ENCODE data around the gene WDR26.
"Not testable (repeated sequence)": the region's sequence is repeated elsewhere in the genome, so short reads cannot be mapped to it uniquely, and the experiment has no call there.

WDR26 gene

GRCh38 chr1:224427346-224427745 is 7.3 kb downstream of the WDR26 start:
- no peak for TF ChIP-seq CTCF (IDR thresholded peaks at IDR 0.05)
- H3K27ac ChIP-seq = no peak overlapping the region

DNA sequence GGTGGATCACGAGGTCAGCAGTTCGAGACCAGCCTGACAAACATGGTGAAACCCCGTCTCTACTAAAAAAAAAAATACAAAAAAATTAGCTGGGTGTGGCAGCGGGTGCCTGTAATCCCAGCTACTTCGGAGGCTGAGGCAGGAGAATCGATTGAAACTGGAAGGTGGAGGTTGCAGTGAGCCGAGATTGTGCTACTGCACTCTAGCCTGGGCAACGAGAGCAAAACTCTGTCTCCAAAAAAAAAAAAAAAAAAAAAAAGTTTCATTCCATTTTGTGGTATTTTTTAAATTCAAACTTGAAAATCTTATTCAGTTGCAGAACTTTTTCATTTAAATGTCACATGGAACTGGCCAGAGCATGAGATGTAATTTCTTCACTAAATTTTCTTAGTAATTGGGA is 7.7 kb downstream of the WDR26 start:
- H3K27ac ChIP-seq = not testable (repeated sequence)

DNA sequence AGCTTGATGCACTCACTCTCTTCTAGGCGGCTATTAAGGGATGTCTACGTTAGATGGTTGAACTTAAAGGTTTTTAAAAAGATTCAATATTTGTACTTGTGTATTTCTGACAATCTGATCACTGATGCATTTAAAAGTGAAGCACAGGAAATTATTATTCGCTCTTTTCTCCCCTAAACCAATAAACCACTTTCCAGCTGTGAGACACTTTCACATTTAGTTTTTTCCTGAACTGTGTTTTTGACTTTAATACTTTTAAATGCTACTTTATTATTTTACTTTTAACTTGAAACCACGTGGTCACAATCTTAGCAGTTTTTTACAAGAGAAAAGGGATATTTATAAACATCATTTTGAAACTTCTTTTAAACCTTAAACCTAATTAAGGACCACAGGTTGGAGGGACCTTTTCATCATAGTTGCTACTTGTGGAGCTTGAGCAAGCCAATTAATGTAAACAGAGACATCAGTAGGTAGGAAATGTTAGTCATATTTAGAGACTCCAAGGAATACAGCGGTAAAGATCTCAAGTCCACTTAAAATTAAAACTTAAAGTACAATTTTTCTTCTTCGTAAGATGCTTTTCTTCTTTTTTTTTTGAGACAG is 9.2 kb downstream of the WDR26 start:
- TF ChIP-seq CTCF (IDR thresholded peaks at IDR 0.05) (no peak), ZFX (IDR thresholded peaks at IDR 0.05; ENCODE audit: borderline replicate concordance) (no peak)
- no peak overlapping the region for H3K27ac ChIP-seq

GRCh38 chr1:224420106-224420505 is 14.5 kb downstream of the WDR26 start:
- TF ChIP-seq CTCF (IDR thresholded peaks at IDR 0.05) = no peak
- no peak for TF ChIP-seq ZFX (IDR thresholded peaks at IDR 0.05; ENCODE audit: borderline replicate concordance)
- H3K27ac ChIP-seq = no peak overlapping the region

DNA sequence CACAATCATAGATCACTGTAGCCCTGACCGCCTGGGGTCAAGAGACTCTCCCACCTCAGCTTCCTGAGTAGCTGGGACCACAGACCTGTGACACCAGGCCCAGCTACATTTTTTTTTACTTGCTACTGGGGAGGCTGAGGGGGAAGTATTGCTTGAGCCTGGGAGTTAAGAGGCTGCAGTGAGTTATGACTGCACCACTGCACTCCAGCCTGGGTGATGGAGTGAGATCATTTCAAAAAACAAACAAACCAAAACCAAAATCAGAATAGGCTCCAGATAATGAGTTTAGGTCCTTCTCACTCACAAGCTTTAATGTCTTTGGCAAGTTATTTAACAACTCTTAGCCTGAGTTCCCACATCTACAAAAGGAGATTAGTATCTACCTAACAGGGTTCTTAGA is 22.8 kb downstream of the WDR26 start:
- H3K27ac ChIP-seq = no peak overlapping the region
- no peak for TF ChIP-seq ZFX (IDR thresholded peaks at IDR 0.05; ENCODE audit: borderline replicate concordance)
- TF ChIP-seq CTCF (IDR thresholded peaks at IDR 0.05) = no peak

DNA sequence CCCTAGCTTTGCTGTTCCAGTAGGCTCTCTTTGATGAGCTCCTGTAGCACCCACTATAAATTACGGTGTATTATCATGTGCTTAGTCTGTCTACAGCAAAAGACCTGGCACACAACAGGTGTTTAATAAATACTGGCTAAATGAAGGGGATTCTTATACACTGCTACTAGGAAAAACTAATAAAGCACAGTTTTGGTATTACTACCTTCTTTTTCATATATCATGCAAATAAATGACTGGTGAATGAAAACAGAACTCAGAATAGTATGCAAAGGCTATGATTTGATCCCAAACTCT is 26.4 kb downstream of the WDR26 start:
- no peak overlapping the region for H3K27ac ChIP-seq
- TF ChIP-seq CTCF (IDR thresholded peaks at IDR 0.05) (no peak), ZFX (IDR thresholded peaks at IDR 0.05; ENCODE audit: borderline replicate concordance) (no peak)

- TF ChIP-seq ZFX (IDR thresholded peaks at IDR 0.05; ENCODE audit: borderline replicate concordance) (no peak), CTCF (IDR thresholded peaks at IDR 0.05) (no peak)
Measured at GRCh38 chr1:224407571-224408293, 26.9 kb downstream of the WDR26 start.

GRCh38 chr1:224406216-224406615 is 28.4 kb downstream of the WDR26 start:
- H3K27ac ChIP-seq = no peak overlapping the region

More at GRCh38 chr1:224407571-224408293, 26.9 kb downstream of the WDR26 start:
- no peak overlapping the region for H3K27ac ChIP-seq

More at GRCh38 chr1:224406216-224406615, 28.4 kb downstream of the WDR26 start:
- no peak for TF ChIP-seq CTCF (IDR thresholded peaks at IDR 0.05)
- TF ChIP-seq ZFX (IDR thresholded peaks at IDR 0.05; ENCODE audit: borderline replicate concordance) = no peak

Measured in 22Rv1 (cell line).